ENCODE results near the gene PAF1. TPM values are rescaled to one million over a fixed set of nuclear protein-coding genes. Genes with fewer than 3 reads are reported as not detected.

The PAF1 gene
- total RNA-seq, 1 donor from 2014 or later, result 70.2 TPM

DNA sequence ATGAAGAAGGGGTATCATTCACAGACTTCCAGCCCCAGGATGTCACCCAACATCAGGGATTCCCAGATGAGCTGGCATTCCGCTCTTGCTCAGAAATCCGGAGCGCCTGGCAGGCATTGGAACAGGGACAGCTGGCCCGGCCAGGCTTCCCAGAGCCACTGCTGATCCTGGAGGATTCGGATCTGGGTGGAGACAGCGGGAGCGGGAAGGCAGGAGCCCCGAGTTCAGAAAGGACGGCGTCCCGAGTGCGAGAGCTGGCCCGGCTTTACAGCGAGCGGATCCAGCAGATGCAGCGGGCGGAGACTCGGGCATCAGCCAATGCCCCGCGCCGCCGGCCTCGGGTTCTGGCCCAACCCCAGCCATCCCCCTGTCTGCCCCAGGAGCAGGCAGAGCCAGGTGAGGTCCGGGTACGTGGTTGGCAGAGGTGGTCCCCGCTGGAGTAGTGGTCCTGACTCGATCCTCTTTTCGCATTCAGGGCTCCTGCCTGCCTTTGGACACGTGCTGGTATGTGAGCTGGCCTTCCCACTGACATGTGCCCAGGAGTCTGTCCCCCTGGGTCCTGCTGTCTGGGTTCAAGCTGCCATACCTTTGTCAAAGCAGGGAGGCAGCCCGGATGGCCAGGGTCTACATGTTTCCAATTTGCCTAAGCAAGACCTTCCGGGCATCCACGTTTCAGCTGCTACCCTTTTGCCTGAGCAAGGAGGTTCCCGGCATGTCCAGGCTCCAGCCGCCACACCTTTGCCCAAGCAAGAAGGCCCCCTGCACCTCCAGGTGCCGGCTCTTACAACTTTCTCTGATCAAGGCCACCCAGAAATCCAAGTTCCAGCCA, 32.6 kb upstream of the PAF1 start:
- H3K4me3 ChIP-seq, result no peak overlapping the region
- intact Hi-C loops (cut with DNase I), result no loop called here
- DNase-seq (ENCODE audit: extremely low spot score in 2 of 2), result no peak
- no peaks in the 10 kb centered on the region for H3K9me3 ChIP-seq
- no peak for TF ChIP-seq POLR2A (IDR thresholded peaks at IDR 0.05)
- TF ChIP-seq CTCF (IDR thresholded peaks at IDR 0.05), result no peak
- no peak for TF ChIP-seq POLR2AphosphoS5 (IDR thresholded peaks at IDR 0.05; ENCODE audit: insufficient read depth in 1 of 2, low read depth in 1 of 2)
- peaks cover 0 to 21% of the 10 kb centered on the region in 2 donors for H3K36me3 ChIP-seq
- H3K27ac ChIP-seq, result no peak overlapping the region
- H3K4me1 ChIP-seq, result peaks cover 5% of the 10 kb centered on the region
- no peaks in the 10 kb centered on the region for H3K27me3 ChIP-seq

DNA sequence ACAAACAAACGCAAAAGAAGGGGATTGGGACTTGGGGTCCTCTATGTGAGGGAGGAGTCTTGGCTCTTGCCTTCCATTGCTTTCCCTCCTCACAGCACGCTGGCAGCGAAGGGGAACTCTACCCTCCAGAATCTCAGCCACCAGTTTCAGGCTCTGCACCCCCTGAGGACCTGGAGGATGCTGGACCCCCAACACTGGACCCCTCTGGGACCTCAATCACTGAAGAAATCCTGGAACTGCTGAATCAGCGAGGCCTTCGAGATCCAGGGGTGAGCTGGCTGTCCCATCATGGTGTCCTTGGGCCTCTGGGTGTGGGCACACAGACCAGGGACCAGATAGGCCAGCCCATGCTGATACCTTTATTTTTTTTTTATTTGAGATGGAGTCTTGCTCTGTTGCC, 31.1 kb upstream of the PAF1 start:
- H3K36me3 ChIP-seq, result peaks cover 0 to 32% of the 10 kb centered on the region in 2 donors
- no peaks in the 10 kb centered on the region for H3K9me3 ChIP-seq
- no peak overlapping the region for H3K4me3 ChIP-seq
- H3K27me3 ChIP-seq, result no peaks in the 10 kb centered on the region
- H3K27ac ChIP-seq, result no peak overlapping the region
- DNase-seq (ENCODE audit: extremely low spot score in 2 of 2), result no peak
- TF ChIP-seq POLR2AphosphoS5 (IDR thresholded peaks at IDR 0.05; ENCODE audit: insufficient read depth in 1 of 2, low read depth in 1 of 2) (no peak), CTCF (IDR thresholded peaks at IDR 0.05) (no peak), POLR2A (IDR thresholded peaks at IDR 0.05) (no peak)
- intact Hi-C loops (cut with DNase I), result no loop called here
- no peaks in the 10 kb centered on the region for H3K4me1 ChIP-seq

DNA sequence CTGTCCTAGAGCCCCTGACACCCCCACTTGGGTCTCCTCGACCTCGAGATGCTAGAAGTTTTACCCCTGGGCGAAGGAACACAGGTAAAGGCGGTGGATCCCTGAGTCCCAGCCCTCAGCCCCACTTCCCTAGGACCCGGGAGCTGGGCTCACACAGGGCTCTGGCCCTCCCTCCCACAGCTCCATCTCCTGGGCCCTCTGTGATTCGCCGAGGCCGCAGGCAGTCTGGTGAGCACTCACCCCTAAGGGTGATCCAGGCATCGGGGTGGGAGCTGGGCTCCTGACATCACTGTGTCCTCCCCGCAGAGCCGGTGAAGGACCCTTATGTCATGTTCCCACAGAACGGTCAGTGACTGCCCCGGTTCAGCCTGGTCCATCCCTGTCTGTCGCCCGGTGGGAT, 29.9 kb upstream of the PAF1 start:
- Histone ChIP-seq H3K9me3 (no peaks in the 10 kb centered on the region), H3K4me1 (peaks cover 12% of the 10 kb centered on the region), H3K27me3 (no peaks in the 10 kb centered on the region), H3K4me3 (no peak overlapping the region), H3K36me3 (peaks cover 0 to 36% of the 10 kb centered on the region in 2 donors), H3K27ac (no peak overlapping the region)
- TF ChIP-seq POLR2A (IDR thresholded peaks at IDR 0.05) (no peak), POLR2AphosphoS5 (IDR thresholded peaks at IDR 0.05; ENCODE audit: insufficient read depth in 1 of 2, low read depth in 1 of 2) (no peak), CTCF (IDR thresholded peaks at IDR 0.05) (no peak)
- DNase-seq (ENCODE audit: extremely low spot score in 2 of 2), result no peak
- intact Hi-C loops (cut with DNase I), result no loop called here

DNA sequence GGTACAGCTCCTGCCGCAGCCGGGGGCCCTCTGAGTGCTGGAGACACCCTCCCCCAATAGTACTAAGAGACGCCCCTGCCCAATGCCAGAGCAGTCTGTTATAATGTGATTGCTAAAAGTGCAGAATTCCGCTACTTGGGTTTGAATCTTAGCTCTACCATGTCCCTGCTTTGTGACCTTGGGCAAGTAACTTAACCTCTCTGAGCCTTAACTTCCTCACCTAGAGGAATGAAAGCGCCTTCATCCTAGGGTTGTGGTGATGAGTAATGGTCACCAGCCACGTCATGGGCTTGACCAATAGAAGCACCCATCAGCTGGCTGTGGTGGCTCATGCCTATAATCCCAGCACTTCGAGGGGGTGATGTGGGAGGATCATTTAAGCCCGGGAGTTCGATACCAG, 28.1 kb upstream of the PAF1 start:
- no peak for DNase-seq (ENCODE audit: extremely low spot score in 2 of 2)
- H3K27me3 ChIP-seq, result no peaks in the 10 kb centered on the region
- no peaks in the 10 kb centered on the region for H3K9me3 ChIP-seq
- H3K36me3 ChIP-seq, result peaks cover 0 to 37% of the 10 kb centered on the region in 2 donors
- H3K27ac ChIP-seq, result no peak overlapping the region
- intact Hi-C loops (cut with DNase I), result no loop called here
- peaks cover 30% of the 10 kb centered on the region for H3K4me1 ChIP-seq
- no peak for TF ChIP-seq POLR2A (IDR thresholded peaks at IDR 0.05)
- no peak for TF ChIP-seq POLR2AphosphoS5 (IDR thresholded peaks at IDR 0.05; ENCODE audit: insufficient read depth in 1 of 2, low read depth in 1 of 2)
- no peak for TF ChIP-seq CTCF (IDR thresholded peaks at IDR 0.05)
- no peak overlapping the region for H3K4me3 ChIP-seq
